Type B pancreatic cell (in vitro differentiated cells): ENCODE data around the gene RETSAT. TPM values are rescaled to one million over a fixed set of nuclear protein-coding genes. Genes with fewer than 3 reads are reported as not detected.
A peak's percentile ranks its signal among the peaks of the same experiment; 100 is the strongest.
"Not testable (repeated sequence)": the region's sequence is repeated elsewhere in the genome, so short reads cannot be mapped to it uniquely, and the experiment has no call there.

Source experiments
- DNase-seq: peaks from one replicate; pipeline ENCODE4 v3.0.0; 2021; ENCODE audit warnings: mixed read lengths; ENCODE audit not compliant: unreplicated experiment; ENCODE audit errors: extremely low spot score
- H3K27ac Mint-ChIP-seq: 2 replicates; pipeline ENCODE4 v1.8.0; 2021; ENCODE audit warnings: mild to moderate bottlenecking, mixed read lengths
- H3K27me3 Mint-ChIP-seq: 2 replicates; pipeline ENCODE4 v1.8.0; 2021; ENCODE audit warnings: mixed read lengths
- H3K36me3 Mint-ChIP-seq: 2 replicates; pipeline ENCODE4 v1.8.0; 2021; ENCODE audit warnings: mixed read lengths
- H3K4me1 Mint-ChIP-seq: one replicate; pipeline ENCODE4 v1.8.0; 2021; ENCODE audit warnings: mixed read lengths; ENCODE audit not compliant: unreplicated experiment
- H3K4me3 Mint-ChIP-seq: 2 replicates; pipeline ENCODE4 v1.8.0; 2021; ENCODE audit warnings: mild to moderate bottlenecking, mixed read lengths
- H3K9me3 Mint-ChIP-seq: 2 replicates; pipeline ENCODE4 v1.8.0; 2021; ENCODE audit warnings: mixed read lengths
- total RNA-seq: library from RNA; stranded (reverse); gene quantifications from 2 replicates; pipeline ENCODE4 v1.2.1, GENCODE V29; 2021; ENCODE audit warnings: low replicate concordance
- TF ChIP-seq, protein P1 (sequence below): fragments of 200-600 bp; sonication (generic); conservative IDR thresholded peaks from 2 replicates; pipeline ENCODE4 v1.5.0; 2021; ENCODE audit warnings: antibody characterized with exemption, mild to moderate bottlenecking

RETSAT gene
- total RNA-seq, 1 donor from 2014 or later, result 31.3 TPM

DNA sequence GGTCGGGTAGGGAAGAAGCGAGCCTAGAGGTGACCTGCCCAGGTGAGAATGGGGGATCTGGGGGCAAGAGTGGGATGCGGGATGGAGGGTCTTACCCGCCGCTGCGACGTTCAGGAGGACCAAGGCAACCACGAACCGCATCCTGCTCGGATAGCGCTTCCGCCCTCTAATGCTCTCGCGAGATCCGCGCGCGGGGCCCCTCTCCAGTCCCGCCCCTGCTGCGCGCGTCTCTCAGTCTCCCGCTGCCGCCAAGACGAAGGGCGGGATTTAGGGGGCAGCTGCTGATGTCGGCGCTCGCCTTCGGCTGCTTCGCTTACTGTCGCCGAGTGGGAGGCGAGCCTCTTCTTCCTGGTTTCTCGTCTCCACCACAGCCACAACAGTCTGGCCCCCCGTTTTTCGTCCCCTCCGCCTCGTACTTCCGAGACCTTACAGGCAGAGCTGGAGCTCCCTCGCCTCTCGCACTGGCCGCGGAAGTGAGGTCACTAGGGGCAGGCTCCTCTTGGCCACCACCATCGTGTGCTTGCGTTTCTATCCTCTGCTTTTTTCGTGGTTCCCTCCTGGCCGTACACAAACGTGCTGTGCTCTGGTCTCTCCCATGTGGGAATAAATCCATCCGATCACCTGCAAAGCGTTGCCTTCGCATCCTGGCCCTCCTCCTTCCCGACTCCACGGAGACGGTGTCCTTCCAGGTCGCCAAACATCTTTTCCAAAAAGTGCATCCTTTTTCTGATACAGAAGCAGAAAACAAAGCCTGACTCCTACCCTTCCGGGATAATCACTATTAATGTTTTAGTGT lies 26.3 kb downstream of the RETSAT start, which contains the start of gene TGOLN2:
TSS of gene TGOLN2 (minus strand) at position 168 of the 796 bp plus-strand sequence. CDS start at position 141, 27 bp downstream.
- Mint-ChIP-seq H3K27ac (peak within 1 kb of the TSS; percentile 95), H3K36me3 (peaks cover 11% of the 10 kb centered on the region)

GRCh38 chr2:85327160-85327821 lies 27.0 kb downstream of the RETSAT start:
- TF ChIP-seq, protein P1, sequence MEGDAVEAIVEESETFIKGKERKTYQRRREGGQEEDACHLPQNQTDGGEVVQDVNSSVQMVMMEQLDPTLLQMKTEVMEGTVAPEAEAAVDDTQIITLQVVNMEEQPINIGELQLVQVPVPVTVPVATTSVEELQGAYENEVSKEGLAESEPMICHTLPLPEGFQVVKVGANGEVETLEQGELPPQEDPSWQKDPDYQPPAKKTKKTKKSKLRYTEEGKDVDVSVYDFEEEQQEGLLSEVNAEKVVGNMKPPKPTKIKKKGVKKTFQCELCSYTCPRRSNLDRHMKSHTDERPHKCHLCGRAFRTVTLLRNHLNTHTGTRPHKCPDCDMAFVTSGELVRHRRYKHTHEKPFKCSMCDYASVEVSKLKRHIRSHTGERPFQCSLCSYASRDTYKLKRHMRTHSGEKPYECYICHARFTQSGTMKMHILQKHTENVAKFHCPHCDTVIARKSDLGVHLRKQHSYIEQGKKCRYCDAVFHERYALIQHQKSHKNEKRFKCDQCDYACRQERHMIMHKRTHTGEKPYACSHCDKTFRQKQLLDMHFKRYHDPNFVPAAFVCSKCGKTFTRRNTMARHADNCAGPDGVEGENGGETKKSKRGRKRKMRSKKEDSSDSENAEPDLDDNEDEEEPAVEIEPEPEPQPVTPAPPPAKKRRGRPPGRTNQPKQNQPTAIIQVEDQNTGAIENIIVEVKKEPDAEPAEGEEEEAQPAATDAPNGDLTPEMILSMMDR, result no peak
- H3K27me3 Mint-ChIP-seq, result no peaks in the 10 kb centered on the region
- H3K4me3 Mint-ChIP-seq, result peak overlapping the region; percentile 97
- H3K27ac Mint-ChIP-seq, result peak overlapping the region; percentile 95
- peaks cover 33% of the 10 kb centered on the region for H3K4me1 Mint-ChIP-seq
- no peak for DNase-seq
- peaks cover 17% of the 10 kb centered on the region for H3K36me3 Mint-ChIP-seq
- H3K9me3 Mint-ChIP-seq, result no peaks in the 10 kb centered on the region

More for the DNA sequence above, 26.3 kb downstream of the RETSAT start, which contains the start of gene TGOLN2:
- TF ChIP-seq, protein P1, result no peak
- H3K9me3 Mint-ChIP-seq, result no peaks in the 10 kb centered on the region
- DNase-seq, result peak; percentile 94
- H3K4me1 Mint-ChIP-seq, result peaks cover 33% of the 10 kb centered on the region
- no peaks in the 10 kb centered on the region for H3K27me3 Mint-ChIP-seq
- peak within 1 kb of the TSS; percentile 97 for H3K4me3 Mint-ChIP-seq

DNA sequence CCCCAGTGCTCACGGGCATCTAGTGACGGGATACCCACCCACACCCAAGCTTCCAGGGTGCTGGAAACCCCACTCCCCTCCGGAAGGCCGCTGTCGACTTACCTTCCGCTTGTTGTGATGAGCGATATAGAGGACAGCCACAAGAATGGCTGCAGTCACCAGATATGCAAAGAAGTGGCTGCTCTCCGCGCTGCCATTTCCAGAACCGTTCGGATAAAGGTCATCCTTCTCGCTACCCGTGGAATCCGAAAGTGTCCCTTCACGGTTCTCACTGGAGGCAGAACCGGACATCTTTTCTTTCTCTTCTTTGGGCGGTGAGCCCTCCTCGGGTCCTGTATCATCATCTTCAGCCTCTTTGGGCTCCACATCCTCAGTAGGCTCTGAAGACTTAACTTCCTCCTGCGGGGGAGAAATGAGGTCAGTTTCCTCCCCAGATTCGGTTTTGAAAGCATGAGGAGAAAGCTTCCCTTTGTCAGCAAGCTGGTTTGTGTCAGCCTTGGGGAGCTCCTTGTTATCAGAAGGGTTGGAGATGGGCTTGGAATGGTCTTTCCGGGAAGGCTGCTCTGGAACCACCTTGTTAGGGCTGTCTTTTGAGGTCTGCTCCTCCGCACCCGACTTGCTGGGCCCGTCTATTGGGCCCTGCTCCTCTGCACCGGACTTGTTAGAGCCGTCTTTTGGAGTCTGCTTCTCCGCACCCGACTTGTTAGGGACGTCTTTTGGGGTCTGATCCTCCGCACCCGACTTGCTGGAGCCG lies 27.7 kb downstream of the RETSAT start:
- no peaks in the 10 kb centered on the region for H3K9me3 Mint-ChIP-seq
- peaks cover 23% of the 10 kb centered on the region for H3K36me3 Mint-ChIP-seq
- peak overlapping the region; percentile 97 for H3K4me3 Mint-ChIP-seq
- no peak for DNase-seq
- peak overlapping the region; percentile 95 for H3K27ac Mint-ChIP-seq
- TF ChIP-seq, protein P1, result no peak
- H3K27me3 Mint-ChIP-seq, result no peaks in the 10 kb centered on the region
- H3K4me1 Mint-ChIP-seq, result peaks cover 33% of the 10 kb centered on the region

- TF ChIP-seq, protein P1, result no peak
- Mint-ChIP-seq H3K4me1 (peaks cover 33% of the 10 kb centered on the region), H3K36me3 (peaks cover 33% of the 10 kb centered on the region), H3K27me3 (no peaks in the 10 kb centered on the region), H3K4me3 (peak overlapping the region; percentile 97), H3K9me3 (no peaks in the 10 kb centered on the region), H3K27ac (peak overlapping the region; percentile 73)
- no peak for DNase-seq
These were observed 28.9 kb downstream of the RETSAT start for GRCh38 chr2:85325466-85325811.

GRCh38 chr2:85324639-85325465 lies 29.5 kb downstream of the RETSAT start:
- no peak for DNase-seq
- Mint-ChIP-seq H3K9me3 (no peaks in the 10 kb centered on the region), H3K27ac (peak overlapping the region; percentile 73), H3K27me3 (no peaks in the 10 kb centered on the region), H3K4me1 (peaks cover 34% of the 10 kb centered on the region), H3K36me3 (peaks cover 39% of the 10 kb centered on the region), H3K4me3 (peak overlapping the region; percentile 97)
- TF ChIP-seq, protein P1, result no peak

- not testable (repeated sequence) for H3K4me3 Mint-ChIP-seq, H3K27me3 Mint-ChIP-seq, H3K9me3 Mint-ChIP-seq, H3K27ac Mint-ChIP-seq, DNase-seq
- Mint-ChIP-seq H3K4me1 (peaks cover 38% of the 10 kb centered on the region), H3K36me3 (peaks cover 44% of the 10 kb centered on the region)
These were observed 30.4 kb downstream of the RETSAT start for GRCh38 chr2:85323988-85324367.
